ENCODE data around the gene TTC28.

The TTC28 gene

DNA sequence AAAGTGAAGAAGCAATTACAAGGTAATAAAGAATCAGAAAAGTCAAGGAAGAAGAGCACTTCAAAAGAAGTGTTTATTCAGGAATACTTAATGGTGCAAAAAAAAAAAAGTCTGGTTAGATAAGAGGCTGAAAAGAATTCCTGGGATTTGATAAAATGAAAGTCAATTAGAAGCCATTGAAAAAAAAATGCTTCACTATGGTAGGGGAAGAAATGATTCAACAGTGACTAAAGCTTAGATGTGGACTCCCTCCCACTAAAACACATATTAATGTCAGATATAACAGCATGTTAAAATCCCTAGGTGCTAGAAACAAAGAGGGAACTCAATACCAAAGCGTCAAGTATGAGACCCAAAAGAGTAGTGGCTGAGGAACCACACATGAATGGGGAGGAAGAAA is 425.2 kb downstream of the TTC28 start:
- no peak for DNase-seq

DNA sequence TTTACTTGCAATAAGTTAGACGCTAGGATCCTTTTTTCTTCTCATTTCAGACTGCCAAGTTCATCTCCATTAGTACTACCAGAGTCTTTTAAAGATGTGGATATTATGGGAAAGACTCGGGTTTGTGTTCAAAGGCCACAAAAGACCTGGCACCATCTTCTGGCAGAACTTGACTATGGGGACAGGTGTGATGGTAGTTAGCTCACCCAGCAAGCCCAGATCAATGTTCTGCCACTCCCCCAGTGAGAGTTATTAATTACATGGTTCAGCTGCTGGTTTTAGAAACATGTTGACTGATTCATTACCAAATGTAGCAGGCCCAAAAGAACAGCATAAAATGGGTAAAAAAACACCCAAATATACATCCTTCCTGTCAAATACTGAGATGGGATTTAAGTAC is 427.1 kb downstream of the TTC28 start:
- no peak for DNase-seq

DNA sequence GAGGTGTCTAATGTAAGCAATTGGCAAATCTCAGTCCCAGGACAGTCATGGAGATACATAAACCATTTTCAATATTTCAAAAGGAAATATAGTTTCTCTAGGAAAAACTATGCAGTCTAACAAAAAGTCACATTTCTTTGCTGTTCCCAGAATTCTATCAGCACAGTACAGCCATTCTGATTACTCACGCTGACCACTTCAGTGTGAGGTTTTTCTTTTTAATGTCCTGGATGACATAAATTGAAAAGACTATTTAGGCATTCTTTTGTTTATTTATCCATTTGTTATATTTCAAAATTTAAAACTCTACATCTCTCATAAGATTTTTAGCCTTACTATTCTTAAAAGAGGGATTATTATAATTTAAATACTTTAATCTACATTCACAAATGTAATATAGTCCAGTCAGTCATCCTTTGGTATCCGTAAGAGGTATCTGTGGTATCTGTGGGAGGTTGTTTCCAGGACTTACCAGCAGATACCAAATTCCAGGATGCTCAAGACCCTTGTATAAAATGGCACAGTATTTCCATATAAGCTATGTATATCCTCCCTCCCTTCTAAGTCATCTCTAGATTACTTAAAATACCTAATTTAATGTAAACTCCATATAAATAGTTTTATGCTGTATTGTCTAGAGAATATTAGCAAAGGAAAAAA is 429.5 kb downstream of the TTC28 start:
- no peak for DNase-seq

DNA sequence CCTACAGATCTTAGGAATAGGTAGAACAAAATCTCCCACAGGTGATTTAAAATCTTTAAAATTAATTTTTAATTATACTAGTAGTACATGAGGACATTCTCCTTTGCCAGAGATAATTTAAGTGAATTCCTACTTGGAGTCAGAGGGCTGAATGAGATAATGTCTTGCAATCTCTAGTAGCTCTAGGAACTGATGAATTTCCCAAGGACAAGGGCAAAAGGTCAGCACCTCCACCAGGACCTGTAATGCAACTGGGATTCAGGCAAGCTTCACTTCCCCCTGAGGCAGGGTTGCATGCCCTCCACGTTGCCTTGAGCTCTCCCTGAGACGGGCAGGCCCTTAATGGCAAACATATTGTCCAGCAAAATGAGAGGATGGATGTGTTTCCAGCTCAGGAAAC is 430.2 kb downstream of the TTC28 start:
- DNase-seq: no peak

DNA sequence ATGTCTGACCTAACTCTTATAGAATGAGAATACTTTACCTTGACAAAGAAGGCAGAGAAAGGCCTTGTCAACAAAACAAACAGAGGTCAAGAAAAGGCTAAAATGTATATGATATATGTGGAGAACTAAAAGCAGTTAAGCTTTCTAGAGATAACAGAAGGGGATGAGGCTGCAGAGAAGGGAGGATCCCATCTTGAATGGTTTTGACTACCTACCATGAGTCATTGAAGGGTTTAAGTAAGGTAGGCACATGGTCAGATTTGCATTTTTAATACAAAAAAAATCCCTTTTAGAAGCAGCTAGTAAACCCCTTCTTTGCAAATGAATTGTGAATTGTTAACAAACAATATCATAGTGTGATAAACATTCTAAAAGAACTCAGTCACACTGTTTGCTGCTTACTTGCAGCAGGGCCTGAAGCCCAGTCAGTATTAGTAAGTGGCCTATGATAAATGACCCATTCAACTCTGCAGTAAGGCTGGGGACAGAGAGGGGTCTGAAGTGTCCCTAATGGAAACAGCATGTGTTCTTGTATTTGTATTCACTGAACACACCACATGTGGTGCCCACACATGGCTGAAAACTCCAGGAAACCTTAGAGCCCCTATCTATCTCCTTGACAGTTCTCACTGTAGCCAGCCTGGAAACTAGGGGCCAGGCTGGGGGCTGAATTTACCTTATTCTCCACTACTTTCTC is 431.8 kb downstream of the TTC28 start:
- DNase-seq: peak in 1 of 2 donors; percentile 73

DNA sequence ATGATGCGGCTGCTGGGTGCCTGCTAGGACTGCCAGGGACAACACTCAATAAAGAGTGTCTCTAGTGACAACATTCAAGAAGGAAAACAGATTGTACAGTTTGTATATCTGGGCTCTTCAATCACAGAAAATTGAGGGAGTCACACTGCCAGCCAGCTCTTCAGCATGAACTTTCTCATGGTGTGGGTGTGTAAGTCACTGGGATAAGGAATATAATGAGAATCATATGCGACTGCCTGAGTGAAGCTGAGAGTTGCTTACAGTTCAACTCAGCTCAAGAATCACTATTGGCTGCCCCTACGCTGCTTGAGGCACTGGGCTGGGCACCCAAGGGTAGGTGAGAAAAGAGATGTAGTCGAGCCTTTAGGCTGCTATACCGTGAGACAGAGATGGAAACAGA is 432.5 kb downstream of the TTC28 start:
- DNase-seq: no peak

DNA sequence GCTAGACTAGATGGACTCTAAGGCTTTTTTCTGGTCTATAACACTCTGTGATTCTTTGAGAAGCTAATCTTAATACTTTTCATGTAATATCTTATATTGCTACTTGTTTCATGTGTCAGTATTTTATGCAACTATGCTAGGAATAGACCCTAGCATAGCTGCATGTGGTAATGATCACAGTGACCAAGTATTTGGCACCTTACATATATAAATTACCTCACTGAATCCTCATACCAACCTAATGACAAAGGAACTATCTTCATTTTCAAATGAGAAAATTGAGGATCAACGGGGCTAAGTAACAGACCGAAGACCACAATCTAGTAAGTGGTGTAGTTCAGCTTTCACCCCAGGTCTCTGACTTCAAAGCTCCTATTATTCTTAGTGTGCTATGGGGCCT is 433.2 kb downstream of the TTC28 start:
- no peak for DNase-seq

DNA sequence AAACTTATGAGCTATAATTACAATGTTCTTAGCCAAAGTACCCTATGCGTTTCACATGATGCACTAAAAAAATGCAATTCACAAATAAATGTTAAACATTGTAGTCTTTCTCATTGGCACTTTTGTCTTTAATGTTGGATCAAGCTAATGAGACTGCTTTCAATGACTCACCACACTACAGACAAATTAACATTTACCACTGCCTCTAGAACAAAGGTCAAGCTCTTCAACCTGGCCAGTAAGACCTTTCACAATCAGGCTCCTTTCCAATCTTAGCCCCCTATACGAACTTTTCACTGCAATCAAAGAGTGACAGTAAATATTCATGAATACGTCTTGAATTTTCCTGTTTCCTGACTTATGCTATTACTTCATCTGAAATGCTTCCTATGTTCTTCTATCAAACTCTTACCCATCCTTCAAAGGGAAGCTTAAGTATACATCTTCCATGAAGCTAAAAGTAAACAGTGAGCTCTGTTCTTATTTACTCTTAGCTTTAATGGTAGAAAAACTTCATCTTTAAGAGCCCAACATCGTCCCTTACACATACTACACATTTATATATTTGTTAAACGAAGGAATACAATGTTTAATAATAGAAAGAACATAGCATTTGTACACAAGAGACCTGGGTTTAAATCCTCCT is 433.9 kb downstream of the TTC28 start:
- DNase-seq: no peak

DNA sequence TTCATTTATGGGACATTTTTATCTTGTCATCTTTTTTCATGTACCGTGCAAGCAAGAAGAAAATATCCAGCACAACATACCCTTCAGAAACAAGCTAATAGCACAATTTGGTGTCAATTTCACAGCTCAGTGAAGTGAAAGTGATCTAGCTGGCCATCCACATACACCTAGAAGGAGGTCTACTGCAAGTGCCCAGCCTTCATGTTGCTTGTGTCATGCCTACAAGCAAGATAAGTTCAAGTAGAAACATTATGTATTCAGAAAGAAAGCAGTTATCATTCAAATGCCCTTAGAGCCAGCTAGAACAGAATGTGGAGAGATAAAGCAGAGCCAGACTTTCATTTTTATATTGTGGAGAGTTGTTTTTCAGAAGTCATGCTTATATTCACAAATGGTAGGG is 434.9 kb downstream of the TTC28 start:
- no peak for DNase-seq

DNA sequence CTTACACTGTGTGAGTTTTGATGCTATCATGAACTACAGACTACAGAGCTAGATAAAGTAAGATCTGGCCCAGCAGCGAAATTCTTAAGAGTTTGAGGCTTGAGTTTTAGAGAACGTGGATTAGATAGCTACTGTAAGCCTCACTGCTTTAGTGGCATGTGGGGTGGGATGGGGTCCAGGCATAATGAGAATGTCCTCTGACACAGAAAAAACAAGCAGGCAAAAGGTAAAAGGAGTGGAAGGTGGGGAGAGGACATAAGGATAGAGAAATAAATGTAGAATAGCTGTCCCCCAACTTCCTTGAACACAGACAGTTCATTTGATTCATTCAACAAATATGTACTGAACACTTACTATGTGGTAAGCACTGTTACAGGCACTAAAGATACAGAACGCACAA is 436.1 kb downstream of the TTC28 start:
- DNase-seq: no peak

DNA sequence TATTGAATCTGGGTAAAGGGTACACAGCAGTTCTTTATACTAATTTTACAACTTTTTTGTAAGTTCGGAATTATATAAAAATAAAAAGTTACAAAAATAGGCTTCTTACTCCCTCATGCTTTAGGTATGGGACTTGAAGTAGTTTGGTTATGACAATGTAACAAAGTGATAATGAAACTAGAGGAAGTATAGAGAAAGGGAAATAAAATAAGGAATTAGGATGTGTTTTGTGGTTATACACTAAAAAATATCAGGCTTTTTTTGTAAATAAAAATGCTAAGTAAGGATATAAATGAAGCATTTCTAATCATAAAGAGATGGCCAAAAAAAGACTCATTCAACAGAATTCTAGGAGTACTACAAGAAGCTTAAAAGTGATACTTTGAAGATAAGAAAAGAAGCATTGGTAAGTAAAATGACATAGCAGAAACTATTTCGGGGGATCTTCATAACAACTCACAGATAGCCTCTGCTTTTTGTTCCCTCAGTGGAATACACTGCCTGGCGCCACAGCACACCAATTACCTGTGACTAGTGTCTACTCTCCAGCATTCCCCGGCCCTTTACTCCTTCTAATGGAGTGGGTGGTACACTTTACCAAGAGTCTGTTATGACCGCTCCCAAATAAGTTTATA is 437.9 kb downstream of the TTC28 start:
- DNase-seq: no peak

DNA sequence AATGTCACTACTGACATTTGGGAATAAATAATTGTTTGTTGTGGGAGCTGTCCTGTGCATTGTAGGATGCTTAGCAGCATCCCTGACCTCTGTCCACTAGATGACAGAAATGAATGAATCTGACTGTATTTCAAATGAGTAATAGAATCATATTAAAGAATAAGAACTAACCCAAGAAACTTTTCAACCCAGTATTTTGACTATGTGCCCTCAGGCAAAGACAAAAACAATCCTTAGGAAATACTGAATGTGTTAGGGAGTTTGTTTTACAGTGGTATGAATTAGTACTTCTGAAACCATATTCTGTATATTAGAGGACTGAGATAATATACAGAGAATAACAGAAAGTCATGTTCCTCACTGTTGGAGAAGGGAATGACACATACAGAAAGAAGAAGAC is 439.7 kb downstream of the TTC28 start:
- no peak for DNase-seq

DNA sequence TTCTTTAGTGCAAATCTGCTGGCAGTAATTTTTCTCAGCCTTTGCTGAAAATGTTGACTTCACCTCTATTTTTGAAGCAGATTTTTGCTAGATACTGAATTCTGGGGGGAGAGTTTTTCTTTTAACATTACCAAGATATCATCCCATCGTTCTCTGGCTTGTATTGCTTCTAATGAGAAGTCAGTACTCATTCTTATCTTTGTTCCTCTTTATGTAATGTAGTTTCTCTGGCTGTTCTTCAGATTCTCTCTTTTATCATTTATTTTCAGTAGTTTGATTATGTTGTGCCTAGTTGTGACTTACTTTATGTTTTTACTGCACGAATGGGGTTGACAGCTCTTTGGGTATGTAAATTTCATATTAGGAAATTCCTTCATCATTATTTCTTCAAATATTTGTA is 441.9 kb downstream of the TTC28 start:
- no peak for DNase-seq

DNA sequence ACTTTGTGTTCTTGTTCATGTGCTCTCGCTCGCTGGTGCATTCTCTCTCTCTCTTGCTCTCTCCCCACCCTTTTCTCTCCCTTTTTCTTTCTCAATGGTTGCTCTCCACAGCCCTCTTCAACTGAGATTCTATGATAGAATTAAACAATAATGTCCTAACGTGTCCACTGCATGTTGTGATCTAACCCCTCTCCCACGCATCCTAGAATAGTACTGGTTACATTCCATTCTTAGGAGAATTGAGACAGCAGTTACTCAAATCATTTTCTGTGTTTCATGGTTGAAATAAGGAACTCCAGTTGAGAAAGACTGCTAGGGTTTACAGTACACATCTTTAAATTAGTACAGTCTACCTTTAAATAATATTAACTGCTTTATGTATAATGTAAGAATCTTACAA is 442.5 kb downstream of the TTC28 start:
- DNase-seq: no peak

DNA sequence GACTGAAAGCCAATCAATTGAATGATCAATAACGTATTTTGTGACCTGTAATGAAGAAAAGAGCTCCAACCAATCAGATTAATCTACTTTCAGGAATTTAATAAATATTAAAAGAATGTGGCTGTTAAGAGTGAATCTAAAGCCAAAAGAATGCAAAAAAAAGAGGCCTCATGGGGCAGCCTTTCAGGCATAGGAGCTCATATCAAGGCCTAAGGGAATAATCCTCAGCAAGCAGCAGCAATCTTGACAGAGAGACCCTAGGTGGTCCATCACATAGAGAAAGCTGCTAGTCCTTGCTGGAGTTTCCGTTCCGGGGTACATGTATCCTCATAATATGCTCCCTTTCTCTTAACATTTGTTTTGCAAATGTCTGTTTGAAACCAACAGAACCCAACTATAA is 447.4 kb downstream of the TTC28 start:
- no peak for DNase-seq

DNA sequence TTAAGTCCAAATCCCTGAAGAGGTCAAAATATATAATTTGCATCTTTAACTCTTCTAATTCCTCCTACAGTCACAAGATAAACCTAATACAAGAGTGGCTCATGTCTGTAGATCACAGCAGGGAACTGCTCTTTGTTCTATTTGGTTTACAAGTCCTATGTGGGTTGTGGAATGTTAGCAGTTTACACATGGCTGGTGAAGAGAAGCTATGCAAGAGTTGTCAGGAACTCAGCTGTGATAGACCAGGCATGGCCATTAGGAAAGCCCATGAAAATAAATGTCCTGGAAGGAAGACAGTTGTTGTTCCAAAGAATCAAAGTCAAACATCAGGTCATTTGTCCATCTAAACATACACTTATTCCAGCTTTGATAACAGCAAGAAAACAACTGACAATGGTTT is 448.2 kb downstream of the TTC28 start:
- DNase-seq: no peak

DNA sequence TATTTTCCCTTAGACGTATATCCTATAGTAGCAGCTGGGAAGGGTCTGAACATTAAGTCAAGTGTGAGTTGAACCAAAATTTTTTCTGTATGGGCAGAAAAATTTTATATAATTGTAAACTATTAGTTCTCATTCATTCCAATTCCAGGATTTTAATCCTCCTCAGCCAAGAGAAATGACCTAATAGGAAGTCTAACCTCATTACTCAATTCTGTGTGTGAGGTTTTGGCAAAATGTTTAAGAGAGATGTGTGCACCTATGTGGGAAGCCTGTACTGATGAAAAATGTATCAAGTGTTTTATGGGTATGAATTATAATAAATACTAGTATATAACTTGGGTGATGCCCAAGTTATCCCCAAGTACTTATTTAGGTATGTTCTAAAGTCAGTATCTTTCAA is 449.0 kb downstream of the TTC28 start:
- no peak for DNase-seq

DNA sequence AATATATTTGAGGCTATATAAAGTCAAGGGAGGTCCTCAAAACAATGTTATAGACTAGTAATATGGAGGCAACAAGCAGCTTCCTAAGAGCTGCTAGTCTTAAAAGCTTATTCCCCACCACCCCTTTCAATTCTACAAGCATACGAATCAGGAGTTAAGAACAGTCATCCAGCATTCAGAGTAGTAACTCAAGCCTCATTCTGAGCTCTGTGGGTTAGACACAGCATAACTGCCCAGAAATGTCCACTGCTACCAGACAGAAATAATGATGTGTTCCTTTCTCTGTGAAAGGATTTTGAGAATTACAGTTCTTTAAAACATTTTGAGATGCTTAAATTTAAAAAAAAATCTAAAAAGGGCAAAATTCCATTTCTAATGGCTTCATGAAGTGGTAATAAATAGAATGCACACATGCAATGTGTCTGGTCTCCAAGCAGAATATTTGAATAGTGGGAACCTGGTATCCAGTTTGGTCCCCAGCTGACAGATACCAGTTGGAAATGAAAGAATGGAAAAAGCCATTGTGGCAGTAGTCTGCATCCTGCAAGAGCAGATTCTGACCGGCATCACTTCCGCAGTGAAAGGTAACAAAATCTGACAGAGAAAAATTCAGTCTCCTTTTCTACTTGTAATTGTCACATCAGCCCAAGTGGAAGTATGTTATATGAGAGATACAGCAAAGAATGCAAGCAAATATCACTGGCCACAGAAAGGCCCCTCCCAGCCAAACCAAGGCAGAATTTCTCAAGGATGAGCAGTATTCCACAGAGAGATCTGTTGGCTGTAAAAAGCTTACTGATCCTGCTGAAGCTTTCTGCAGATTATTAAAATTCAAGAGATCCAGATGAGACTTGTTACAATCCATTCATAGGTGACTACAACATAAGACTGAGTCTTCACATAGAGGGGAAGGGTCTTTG is 449.8 kb downstream of the TTC28 start:
- no peak for DNase-seq

DNA sequence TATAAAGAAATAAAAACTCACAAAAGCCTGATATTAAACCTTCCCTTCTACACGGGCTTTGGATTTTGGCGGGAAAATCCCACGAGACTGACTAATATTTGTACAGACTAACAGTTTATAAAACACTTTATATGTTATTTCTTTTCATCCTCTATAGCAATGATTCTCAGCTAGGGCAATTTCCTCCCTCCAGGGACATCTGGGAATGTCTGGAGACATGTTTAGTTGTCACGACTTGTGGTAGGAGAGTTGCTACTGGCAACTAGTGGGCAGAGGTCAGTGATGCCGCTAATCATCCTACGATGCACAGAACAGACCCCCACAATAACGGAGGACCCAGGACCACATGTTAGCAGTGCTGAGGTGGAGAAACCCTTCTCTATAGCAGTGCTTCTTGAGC is 455.8 kb downstream of the TTC28 start:
- no peak for DNase-seq

DNA sequence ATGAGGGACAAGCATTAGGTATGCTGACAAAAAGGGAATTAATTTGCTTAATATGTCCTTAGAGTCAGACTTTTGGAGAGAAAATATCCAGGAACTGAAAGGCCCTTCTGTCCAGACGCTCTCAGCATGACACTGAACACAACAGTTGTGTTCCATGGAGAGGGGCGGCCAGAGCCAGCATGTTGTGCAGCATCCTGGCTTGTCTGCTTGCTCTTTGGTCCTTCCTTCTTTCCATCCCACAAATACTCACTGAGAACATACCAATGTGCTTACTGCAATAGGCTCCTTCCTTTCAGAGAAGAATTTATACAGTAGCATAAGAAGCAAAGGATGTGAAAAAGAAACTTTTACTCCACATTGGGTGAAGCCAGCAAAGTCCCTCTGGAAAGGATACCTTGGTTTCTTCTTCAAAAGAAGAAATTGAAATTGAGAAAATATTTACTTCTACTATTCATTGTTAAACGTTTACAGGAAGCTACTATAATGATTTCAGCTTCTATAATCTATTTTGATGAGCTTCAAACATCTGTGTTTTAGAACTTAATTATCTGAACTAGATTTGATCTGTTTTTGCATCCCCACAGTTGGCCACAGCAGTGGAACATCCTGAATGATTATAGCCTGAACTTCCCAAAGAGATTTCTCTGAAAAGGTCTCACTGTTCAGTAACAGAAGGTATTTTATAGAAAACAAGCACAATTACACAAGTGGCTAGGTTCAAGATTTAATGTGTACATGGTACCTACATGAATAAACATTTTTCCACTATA is 456.5 kb downstream of the TTC28 start:
- no peak for DNase-seq

DNA sequence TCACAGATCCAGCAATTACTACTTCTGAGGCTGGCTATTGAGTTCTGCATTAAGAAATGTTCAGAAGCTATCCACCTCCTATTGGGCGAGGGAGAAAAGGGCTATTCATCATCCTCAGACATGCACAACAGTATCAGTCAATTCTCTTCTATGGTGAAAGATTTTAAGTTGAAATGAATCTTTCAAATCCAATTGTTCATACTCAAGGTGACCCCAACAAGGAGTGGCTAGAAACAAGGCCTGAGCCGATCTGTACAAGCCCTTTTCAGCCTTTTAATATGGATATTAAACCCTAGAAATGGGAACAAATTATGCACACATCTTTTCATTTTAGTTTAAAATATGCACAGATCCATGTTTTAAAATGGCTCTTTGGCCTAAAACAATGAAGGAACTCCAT is 457.1 kb downstream of the TTC28 start:
- no peak for DNase-seq

DNA sequence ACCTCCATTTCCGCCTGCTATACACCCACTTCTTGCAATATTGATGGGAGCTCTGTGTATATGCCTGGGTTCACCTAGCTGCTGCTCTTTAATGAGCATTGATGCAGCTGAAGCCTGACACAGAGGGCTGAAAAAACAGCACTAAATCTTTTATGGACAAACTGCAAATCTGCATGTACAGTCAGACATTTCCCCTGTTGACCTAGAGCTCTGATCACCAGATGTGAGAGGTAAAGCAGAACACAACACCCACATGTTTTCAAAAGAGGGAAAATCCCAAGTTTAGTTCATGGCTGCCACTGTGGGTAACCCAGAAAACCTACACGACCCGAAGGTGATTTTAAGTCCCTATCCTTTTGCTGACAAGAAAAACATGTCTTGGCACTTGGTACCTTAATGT is 457.6 kb downstream of the TTC28 start:
- no peak for DNase-seq

Measured in hippocampal formation (tissue), 2 donors.